K562 (cell line): ENCODE results near the gene ZNF627. TPM values are rescaled to one million over a fixed set of nuclear protein-coding genes. Genes with fewer than 3 reads are reported as not detected.
A peak's percentile ranks its signal among the peaks of the same experiment; 100 is the strongest.

Experiments
- E4F1 ChIP-seq: fragments of 250-450 bp; sonication (Bioruptor Pico); IDR thresholded peaks from 2 replicates; pipeline ENCODE4 v1.5.0; 2021; ENCODE audit warnings: mild to moderate bottlenecking, borderline replicate concordance
- POLR2AphosphoS5 ChIP-seq: IDR thresholded peaks from 2 replicates; pipeline ENCODE4 v1.6.1; 2011; ENCODE audit warnings: mild to moderate bottlenecking, low read depth, low read length, moderate library complexity; ENCODE audit not compliant: control insufficient read depth, insufficient read depth
- SMARCE1 ChIP-seq: fragments of 450-650 bp; IDR thresholded peaks from 2 replicates; pipeline ENCODE4 v1.7.1; 2016; ENCODE audit warnings: mild to moderate bottlenecking
- SUPT5H ChIP-seq: fragments of 450-650 bp; IDR thresholded peaks from 2 replicates; pipeline ENCODE4 v1.6.1; 2016
- ZBTB40 ChIP-seq, 2 experiments: fragments of 450-650 bp in 1 of 2; sonication (generic) in 1 of 2; formaldehyde crosslinking in 1 of 2; IDR thresholded peaks; 2 replicates each; pipeline versions ENCODE4 v1.7.1 to v1.9.0; 2016 to 2022; ENCODE audit warnings: inconsistent platforms in 1 of 2, mild to moderate bottlenecking in 1 of 2, missing genetic modification reagents in 1 of 2
- ZNF449 ChIP-seq: fragments of 250-450 bp; sonication (Bioruptor Pico); IDR thresholded peaks from 2 replicates; pipeline ENCODE4 v1.8.0; 2022; ENCODE audit warnings: moderate library complexity, mild to moderate bottlenecking, inconsistent platforms
- ZNF57 ChIP-seq: fragments of 450-650 bp; formaldehyde crosslinking; IDR thresholded peaks from 2 replicates; pipeline ENCODE4 v1.4.0; 2020; ENCODE audit warnings: mild to moderate bottlenecking, moderate library complexity
- polyA plus RNA-seq, 8 experiments: library from polyadenylated mRNA; depleted of rRNA in 4 of 8; stranded (reverse) in 5 of 8; unstranded in 3 of 8; fragments of >200 nt; fragmentation: Nextera tagmentation in 2 of 8; fragmentation: Illumina TruSeq in 1 of 8; extraction: Ambion mirVana in 2 of 8; extraction: Trizol in 1 of 8; gene quantifications; 2 replicates each; pipeline versions ENCODE4 v1.2.1 to v1.2.3, GENCODE V29; 2011 to 2014; ENCODE audit warnings: inconsistent platforms in 1 of 8, missing spikeins in 1 of 8
- total RNA-seq, 7 experiments: library from RNA; depleted of rRNA in 6 of 7; stranded (reverse); fragments of >200 nt in 6 of 7; fragmentation: Illumina TruSeq in 2 of 7; extraction: Trizol in 2 of 7; gene quantifications; 2 replicates each; pipeline versions ENCODE4 v1.2.1 to v1.2.3, GENCODE V29; 2011 to 2021; ENCODE audit warnings: low replicate concordance in 1 of 7

The ZNF627 gene
- total and polyA plus RNA-seq, 9 of the 15 experiments (the other 6 are each of a cell fraction or from before 2014, with no cell fraction given): 6.4 to 19.9 (median 10.6) TPM

- TF ChIP-seq ZBTB40 (IDR thresholded peaks at IDR 0.05) (peak; percentile 14; the same call in 1 of the 2 replicates), ZBTB40 (CRISPR knock-in tag; IDR thresholded peaks at IDR 0.05) (no peak), SUPT5H (no peak), ZNF57 (CRISPR knock-in tag) (no peak), POLR2AphosphoS5 (no peak), ZNF449 (CRISPR knock-in tag) (no peak), E4F1 (CRISPR knock-in tag) (no peak), SMARCE1 (no peak; the same call in 1 of the 2 replicates)
- TF ChIP-seq, all 486 proteins: peak for 26
Observed at GRCh38 chr19:11581740-11582139, 15.5 kb upstream of the ZNF627 start (continued).
